HCT116 (cell line): Measurements from ENCODE around the gene KLC4. TPM values are rescaled to one million over a fixed set of nuclear protein-coding genes. Genes with fewer than 3 reads are reported as not detected.

Experiments
- ATAC-seq: fragments of 200-7000 bp; cut with Tn5 transposase; 2 replicates; pipeline ENCODE4 v1.9.1; 2020; ENCODE audit warnings: mild to moderate bottlenecking, moderate library complexity
- BruUV-seq: library from RNA; stranded (reverse); fragments of 400-500 nt; replicated peaks from 2 replicates; lab custom pipeline; 2021; lab: Mats Ljungman, UMichigan
- CTCF ChIA-PET: fragments of 300-600 bp; sonication (Branson Sonifier 250); formaldehyde crosslinking; loops from one replicate; lab custom pipeline; 2021; ENCODE audit warnings: antibody characterized with exemption; lab: Charles Lee
- POLR2A ChIA-PET: fragments of 300-600, 350-600 bp; sonication (Branson Sonifier 250); formaldehyde crosslinking; loops from one replicate; lab custom pipeline; 2021; ENCODE audit warnings: antibody characterized with exemption; lab: Charles Lee
- RAD21 ChIA-PET, 2 experiments: fragments of 300-600 bp; sonication (Branson Sonifier 250); formaldehyde crosslinking; loops; one replicate each; lab custom pipeline; 2023; ENCODE audit warnings: low total read pairs in 2 of 2; ENCODE audit not compliant: uncharacterized antibody in 2 of 2, unreplicated experiment in 2 of 2, low non-redundant PET in 1 of 2; lab: Charles Lee
- DNase-seq: peaks from one replicate; pipeline ENCODE4 v3.0.0-alpha.2; 2010; ENCODE audit warnings: low read depth, low spot score
- H2AFZ ChIP-seq: fragments of 200-600 bp; shearing (Covaris generic), sonication (generic); 2 replicates; pipeline ENCODE4 v1.6.1; 2017; ENCODE audit warnings: low read depth, mixed run types, mixed read lengths, antibody characterized with exemption, low read length; ENCODE audit not compliant: poor library complexity, severe bottlenecking
- H3K27ac ChIP-seq: 2 replicates; pipeline ENCODE4 v1.5.1; 2012; ENCODE audit warnings: low read depth, low read length
- H3K27me3 ChIP-seq: fragments of 200-600 bp; sonication (generic); 2 replicates; pipeline ENCODE4 v1.6.1; 2016; ENCODE audit warnings: mixed run types, low read length, mixed read lengths; ENCODE audit not compliant: insufficient read depth
- H3K36me3 ChIP-seq, 2 experiments: fragments of 200-500 bp in 1 of 2; fragments of 200-600 bp in 1 of 2; sonication (Bioruptor generic) in 1 of 2; sonication (generic) in 1 of 2; 2 replicates each; pipeline versions ENCODE4 v1.5.1 to v1.6.1; 2014 to 2016; ENCODE audit warnings: low read length in 2 of 2, inconsistent platforms in 1 of 2, mixed read lengths in 1 of 2, mixed run types in 1 of 2; ENCODE audit not compliant: insufficient read depth in 2 of 2, control insufficient read depth in 1 of 2
- H3K4me1 ChIP-seq, 2 experiments: fragments of 200-600 bp in 1 of 2; sonication (generic) in 1 of 2; 2 replicates each; pipeline versions ENCODE4 v1.5.1 to v1.6.1; 2012 to 2017; ENCODE audit warnings: low read length in 2 of 2, inconsistent platforms in 1 of 2, mild to moderate bottlenecking in 1 of 2, mixed read lengths in 1 of 2, mixed run types in 1 of 2, moderate library complexity in 1 of 2; ENCODE audit not compliant: insufficient read depth in 2 of 2, control insufficient read depth in 1 of 2
- H3K4me2 ChIP-seq: fragments of 200-600 bp; sonication (generic); 2 replicates; pipeline ENCODE4 v1.6.1; 2017; ENCODE audit warnings: mixed run types, low read length, mixed read lengths
- H3K4me3 ChIP-seq, 2 experiments: fragments of 200-600 bp in 1 of 2; sonication (generic) in 1 of 2; replicated peaks in 1 of 2; 2 replicates each; pipeline ENCODE4 v1.5.1; 2011 to 2016; ENCODE audit warnings: low read length in 2 of 2, control low read depth in 1 of 2, low read depth in 1 of 2, mild to moderate bottlenecking in 1 of 2, mixed read lengths in 1 of 2, mixed run types in 1 of 2
- H3K79me2 ChIP-seq: fragments of 200-600 bp; sonication (generic); 2 replicates; pipeline ENCODE4 v1.6.1; 2017; ENCODE audit warnings: mild to moderate bottlenecking, mixed run types, low read length, moderate library complexity, mixed read lengths; ENCODE audit not compliant: insufficient read depth
- H3K9ac ChIP-seq: fragments of 200-600 bp; sonication (generic); 2 replicates; pipeline ENCODE4 v1.6.1; 2016; ENCODE audit warnings: low read length, mixed read lengths
- H3K9me2 ChIP-seq: fragments of 200-600 bp; sonication (generic), shearing (Covaris generic); 2 replicates; pipeline ENCODE4 v1.6.1; 2017; ENCODE audit warnings: mixed run types, mild to moderate bottlenecking, moderate library complexity; ENCODE audit not compliant: insufficient read depth
- H3K9me3 ChIP-seq, 2 experiments: fragments of 200-500 bp in 1 of 2; fragments of 200-600 bp in 1 of 2; sonication (Bioruptor generic) in 1 of 2; sonication (generic) in 1 of 2; 2 replicates each; pipeline ENCODE4 v1.6.1; 2014 to 2017; ENCODE audit warnings: low read length in 2 of 2, mixed read lengths in 2 of 2, inconsistent platforms in 1 of 2, low read depth in 1 of 2, mild to moderate bottlenecking in 1 of 2, mixed run types in 1 of 2, moderate library complexity in 1 of 2; ENCODE audit not compliant: control insufficient read depth in 1 of 2, insufficient read depth in 1 of 2
- H4K20me1 ChIP-seq: fragments of 200-600 bp; sonication (generic), shearing (Covaris generic); 2 replicates; pipeline ENCODE4 v1.6.1; 2017; ENCODE audit warnings: mixed run types, mild to moderate bottlenecking, moderate library complexity; ENCODE audit not compliant: insufficient read depth
- CBX3 ChIP-seq: IDR thresholded peaks from 2 replicates; pipeline ENCODE4 v1.6.1; 2012; ENCODE audit warnings: low read depth
- FOSL1 ChIP-seq: IDR thresholded peaks from 2 replicates; pipeline ENCODE4 v1.6.1; 2012; ENCODE audit warnings: low read depth
- JUND ChIP-seq: IDR thresholded peaks from 2 replicates; pipeline ENCODE4 v1.6.1; 2012
- SIN3A ChIP-seq: IDR thresholded peaks from 2 replicates; pipeline ENCODE4 v1.6.1; 2012; ENCODE audit warnings: low read depth
- SP1 ChIP-seq: IDR thresholded peaks from 2 replicates; pipeline ENCODE4 v1.6.1; 2012; ENCODE audit warnings: low read depth
- SRF ChIP-seq: IDR thresholded peaks from 2 replicates; pipeline ENCODE4 v1.6.1; 2012; ENCODE audit warnings: low read depth
- intact Hi-C: fragments of 100-400 bp; cut with micrococcal nuclease; formaldehyde crosslinking; loops from 2 replicates; pipeline ENCODE4 v1.10.0; 2022
- total RNA-seq: library from RNA; stranded (reverse); gene quantifications from one replicate; pipeline ENCODE4 v1.2.1, GENCODE V29; 2021; ENCODE audit not compliant: unreplicated experiment

Gene KLC4
- total RNA-seq, 1 experiment from 2014 or later = 16.2 TPM

DNA sequence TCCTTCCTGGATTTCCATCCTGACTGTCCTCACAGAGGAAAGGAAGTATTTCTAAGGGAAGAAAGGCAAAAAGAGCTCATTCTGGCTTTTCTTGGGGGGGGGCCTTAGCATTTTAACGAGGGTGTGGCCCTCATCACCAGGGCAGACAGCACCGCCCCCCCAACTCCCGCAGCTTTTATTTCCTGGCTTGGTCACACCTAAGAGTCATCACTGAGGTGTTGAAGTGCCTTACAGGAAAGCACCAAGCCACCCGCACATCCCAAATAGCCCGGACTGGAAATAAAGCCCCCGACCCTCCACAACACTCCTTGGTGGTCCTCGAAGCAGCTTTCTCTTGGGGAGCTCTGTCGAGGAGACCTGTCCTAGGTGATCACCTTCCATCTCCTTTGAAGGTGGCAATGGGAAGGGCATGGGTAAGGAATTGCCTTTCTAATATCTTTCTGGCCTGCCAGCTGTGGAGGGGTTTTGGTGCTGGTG is 17.9 kb downstream of the KLC4 start:
- ATAC-seq (peak; percentile 32), DNase-seq (no peak)
- ChIA-PET POLR2A (interaction anchor here (1.8 to 2.0 kb wide), 2 partner anchors 13 to 23 kb away, joined by 5 to 8 read pairs; partner anchors contain the start of gene CUL7), RAD21 (interaction anchor here in 1 of 2 experiments (1.0 kb wide), 1 partner anchor 24 kb away, joined by 3 read pairs; the partner anchor contains the start of gene CUL7), CTCF (interaction anchor here (1.6 to 3.0 kb wide), 2 partner anchors 18 to 66 kb away, joined by 5 to 10 read pairs; partner anchors contain the start of genes KLC4 and MRPL2)
- H4K20me1 ChIP-seq = no peaks in the 10 kb centered on the region
- H3K4me2 ChIP-seq = peak overlapping the region; percentile 82
- no peaks in the 10 kb centered on the region for H3K9me2 ChIP-seq
- H3K4me3 ChIP-seq = peak overlapping the region; percentile 89 to 98
- intact Hi-C loops = loop anchor here (5.0 kb wide), 1 partner anchor 45 kb away; no protein-coding TSS in a partner anchor
- no peaks in the 10 kb centered on the region for H3K9me3 ChIP-seq
- H3K27ac ChIP-seq = peak overlapping the region; percentile 86
- no peaks in the 10 kb centered on the region for H3K27me3 ChIP-seq
- peaks cover 21 to 27% of the 10 kb centered on the region in 2 experiments for H3K4me1 ChIP-seq
- H2AFZ ChIP-seq = no peak overlapping the region
- BruUV-seq = no TSS peak
- peak overlapping the region; percentile 95 for H3K9ac ChIP-seq
- H3K36me3 ChIP-seq = peaks cover 0 to 2% of the 10 kb centered on the region in 2 experiments; a peak in 2 of 4 replicates
- peaks cover 56% of the 10 kb centered on the region for H3K79me2 ChIP-seq
- TF ChIP-seq SIN3A (no peak), JUND (peak; percentile 36; the same call in 1 of the 2 replicates), CBX3 (no peak), FOSL1 (no peak), SRF (no peak)

DNA sequence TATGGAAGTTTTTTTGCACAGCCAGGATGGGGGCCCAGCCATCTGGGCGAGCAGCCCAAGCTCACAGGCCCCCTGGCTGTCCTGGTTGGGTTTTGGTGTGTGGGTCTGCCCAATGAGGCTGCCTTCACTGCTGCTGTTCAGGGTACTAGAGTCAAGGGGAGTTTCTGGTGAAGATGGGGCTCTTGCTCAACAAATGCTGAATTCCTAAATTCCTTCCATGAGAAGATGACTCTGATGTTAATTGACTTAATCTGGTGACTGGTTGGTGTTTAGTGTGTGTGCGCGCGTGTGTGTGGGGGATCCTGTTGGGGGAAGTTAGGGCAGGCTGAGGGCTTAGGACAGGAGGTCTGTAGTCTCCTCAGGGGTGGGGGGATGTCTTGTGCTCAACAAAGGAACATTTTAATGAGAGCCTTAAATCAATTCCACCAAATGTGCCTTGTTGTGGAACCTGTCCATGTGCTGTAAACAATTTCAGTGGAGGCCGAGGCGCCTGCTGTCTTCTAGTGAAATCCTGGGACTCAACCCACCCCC is 18.6 kb downstream of the KLC4 start:
- POLR2A ChIA-PET = no interaction called here

More for the DNA sequence above, 18.6 kb downstream of the KLC4 start:
- intact Hi-C loops = loop anchor here (5.0 kb wide), 1 partner anchor 44 kb away; no protein-coding TSS in a partner anchor
- no peak for TF ChIP-seq SIN3A
- TF ChIP-seq SP1 = no peak
- Histone ChIP-seq H3K9me2 (no peaks in the 10 kb centered on the region), H2AFZ (no peak overlapping the region), H3K4me2 (peak overlapping the region; percentile 82), H3K9ac (peak overlapping the region; percentile 95), H3K4me3 (peak overlapping the region; percentile 89 to 98; a peak in 3 of 4 replicates), H3K9me3 (no peaks in the 10 kb centered on the region), H3K27ac (no peak overlapping the region), H3K79me2 (peaks cover 63% of the 10 kb centered on the region), H3K36me3 (peaks cover 0 to 2% of the 10 kb centered on the region in 2 experiments; a peak in 2 of 4 replicates), H4K20me1 (no peaks in the 10 kb centered on the region), H3K4me1 (peaks cover 21 to 27% of the 10 kb centered on the region in 2 experiments), H3K27me3 (no peaks in the 10 kb centered on the region)
- ATAC-seq = no peak
- ChIA-PET CTCF (interaction anchor here (3.0 kb wide), 1 partner anchor 66 kb away, joined by 10 read pairs; no protein-coding TSS in a partner anchor), RAD21 (no interaction called here)
- DNase-seq = no peak
- BruUV-seq = no TSS peak
